ENCODE measurements around the gene NATD1.

GRCh38 chr17:21279582-21279981, 26.4 kb upstream of the NATD1 start:
- TF ChIP-seq EZH2 (IDR thresholded peaks at IDR 0.05; ENCODE audit: borderline replicate concordance) (no peak), CTCF (IDR thresholded peaks at IDR 0.05; ENCODE audit: poor library complexity) (no peak), EZH2phosphoT487 (IDR thresholded peaks at IDR 0.05; ENCODE audit: low read depth, severe bottlenecking, unreplicated experiment) (no peak)

Data from hepatocyte (in vitro differentiated cells).